Suprapubic skin (tissue), 4 donors: Measurements from ENCODE around the gene NEK5.
"Not testable (repeated sequence)": the region's sequence is repeated elsewhere in the genome, so short reads cannot be mapped to it uniquely, and the experiment has no call there.

Experiments
- CTCF ChIP-seq, 2 donors: fragments of 200-600 bp in 1 of 2; fragments of 450-650 bp in 1 of 2; sonication (generic) in 1 of 2; IDR thresholded peaks; one replicate each; pipeline ENCODE4 v1.5.1; 2016 to 2019; ENCODE audit warnings: antibody characterized with exemption in 2 of 2, mild to moderate bottlenecking in 1 of 2, moderate library complexity in 1 of 2
- EP300 ChIP-seq: sonication (generic); formaldehyde crosslinking; IDR thresholded peaks from one replicate; pipeline ENCODE4 v1.6.1; 2017; ENCODE audit warnings: antibody characterized with exemption
- POLR2A ChIP-seq, 2 donors: fragments of 450-650 bp; IDR thresholded peaks; one replicate each; pipeline ENCODE4 v1.6.1; 2017; ENCODE audit warnings: antibody characterized with exemption in 2 of 2, mild to moderate bottlenecking in 2 of 2, moderate library complexity in 2 of 2
- POLR2AphosphoS5 ChIP-seq, 3 donors: sonication (generic); formaldehyde crosslinking; IDR thresholded peaks; one replicate each; pipeline ENCODE4 v1.6.1; 2017; ENCODE audit warnings: antibody characterized with exemption in 3 of 3

- TF ChIP-seq CTCF (IDR thresholded peaks at IDR 0.05); POLR2AphosphoS5 (IDR thresholded peaks at IDR 0.05); POLR2A (IDR thresholded peaks at IDR 0.05); EP300: not testable (repeated sequence)
Observed at GRCh38 chr13:52084981-52085380, 43.9 kb downstream of the NEK5 start.
